Naive thymus-derived CD8-positive, alpha-beta T cell (primary cell): ENCODE measurements around the gene ARPC1B. TPM values are rescaled to one million over a fixed set of nuclear protein-coding genes. Genes with fewer than 3 reads are reported as not detected.
"Not testable (repeated sequence)": the region's sequence is repeated elsewhere in the genome, so short reads cannot be mapped to it uniquely, and the experiment has no call there.

Experiments used
- ATAC-seq, 2 donors: fragments of 150-1000 bp; cut with Tn5 transposase in 1 of 2; sonication (Bioruptor Pico), chemical (Tn5 transposase) in 1 of 2; 1 replicate in 1 of 2; 2 replicates in 1 of 2; pipeline ENCODE4 v1.10.0; 2021; ENCODE audit warnings: mild to moderate bottlenecking in 2 of 2, moderate library complexity in 2 of 2
- POLR2A ChIA-PET: fragments of 350-600 bp; sonication (Branson Sonifier 250); formaldehyde crosslinking; loops from one replicate; lab custom pipeline; 2021; ENCODE audit warnings: antibody characterized with exemption; lab: Charles Lee
- DNase-seq, 10 donors: peaks; one replicate each; pipeline versions ENCODE4 v3.0.0 to v3.0.0-alpha.2; 2020 to 2022
- H3K27ac Mint-ChIP-seq, 10 donors: one replicate each; pipeline ENCODE4 v1.8.0; 2020 to 2022; ENCODE audit warnings: mild to moderate bottlenecking in 10 of 10, mixed read lengths in 10 of 10, moderate library complexity in 4 of 10, inconsistent platforms in 1 of 10
- H3K27me3 Mint-ChIP-seq, 5 donors: one replicate each; pipeline ENCODE4 v1.8.0; 2021 to 2022; ENCODE audit warnings: mixed read lengths in 5 of 5
- H3K36me3 Mint-ChIP-seq, 3 donors: one replicate each; pipeline ENCODE4 v1.8.0; 2020 to 2022; ENCODE audit warnings: mixed read lengths in 3 of 3, mild to moderate bottlenecking in 2 of 3, inconsistent platforms in 1 of 3
- H3K4me1 Mint-ChIP-seq, 4 donors: one replicate each; pipeline ENCODE4 v1.8.0; 2021 to 2022; ENCODE audit warnings: mixed read lengths in 4 of 4
- H3K4me3 Mint-ChIP-seq, 10 donors: one replicate each; pipeline ENCODE4 v1.8.0; 2020 to 2022; ENCODE audit warnings: mild to moderate bottlenecking in 10 of 10, mixed read lengths in 10 of 10, moderate library complexity in 6 of 10, inconsistent platforms in 1 of 10
- H3K9me3 Mint-ChIP-seq, 9 donors: one replicate each; pipeline ENCODE4 v1.8.0; 2020 to 2022; ENCODE audit warnings: mixed read lengths in 9 of 9, mild to moderate bottlenecking in 3 of 9, inconsistent platforms in 1 of 9, moderate library complexity in 1 of 9
- polyA plus RNA-seq, 3 donors: library from polyadenylated mRNA; unstranded; fragments of 300-500 nt; fragmentation: Illumina TruSeq; gene quantifications; one replicate each; pipeline ENCODE4 v1.2.3, GENCODE V29; 2021
- total RNA-seq, 8 experiments: library from RNA in 2 of 8; stranded (reverse) in 2 of 8; gene quantifications; one replicate each; pipeline ENCODE4 v1.2.3 and lab custom pipeline; 2021 to 2026

Gene ARPC1B
- total and polyA plus RNA-seq, 5 experiments from 2014 or later = 165 to 712 (median 597) TPM

DNA sequence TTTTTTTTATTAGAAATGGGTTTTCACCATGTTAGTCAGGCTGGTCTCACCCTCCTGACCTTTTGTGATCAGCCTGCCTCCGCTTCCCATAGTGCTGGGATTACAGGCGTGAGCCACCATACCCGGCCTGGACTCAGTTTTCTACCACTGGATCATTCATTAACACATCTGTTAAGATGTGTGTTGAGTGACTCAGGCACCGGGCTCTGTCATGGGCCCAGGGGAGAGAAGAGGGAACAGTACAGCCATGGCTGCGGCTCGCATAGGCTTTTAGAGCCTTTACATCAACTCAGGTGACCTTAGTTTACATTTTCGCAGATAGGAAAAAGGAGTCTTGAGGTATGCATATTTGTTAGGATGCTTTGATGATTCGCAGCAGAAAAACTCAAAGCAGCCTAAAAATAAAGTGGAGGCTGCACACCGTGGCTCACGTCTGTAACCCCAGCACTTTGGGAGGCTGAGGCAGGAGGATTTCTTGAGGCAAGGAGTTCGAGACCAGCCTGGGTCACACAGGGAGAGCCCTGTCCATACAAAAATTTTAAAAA is 3.1 kb upstream of the ARPC1B start:
- H3K9me3 Mint-ChIP-seq = no peaks in the 10 kb centered on the region
- H3K4me1 Mint-ChIP-seq = peaks cover 6 to 26% (median 23%) of the 10 kb centered on the region in 4 donors
- POLR2A ChIA-PET = interaction anchor here (1.2 to 9.9 kb wide), 7 partner anchors 9 to 54 kb away, joined by 4 to 102 read pairs (median 14); partner anchors contain the start of genes BUD31 and PDAP1
- H3K36me3 Mint-ChIP-seq = peaks cover 0 to 10% (median 2%) of the 10 kb centered on the region in 3 donors
- DNase-seq = no peak
- no peak for ATAC-seq
- peak overlapping the region in 1 of 10 donors; percentile 29 for H3K4me3 Mint-ChIP-seq
- H3K27me3 Mint-ChIP-seq = no peaks in the 10 kb centered on the region
- peak overlapping the region in 8 of 10 donors; percentile 41 to 86 (median 64) for H3K27ac Mint-ChIP-seq

GRCh38 chr7:99372275-99373090 is 2.0 kb upstream of the ARPC1B start:
- peak overlapping the region; percentile 87 to 98 (median 95) for H3K27ac Mint-ChIP-seq
- DNase-seq = peak in 8 of 10 donors; percentile 45 to 84 (median 62)
- POLR2A ChIA-PET = interaction anchor here (1.1 to 9.9 kb wide), 8 partner anchors 8 to 186 kb away, joined by 3 to 102 read pairs (median 10); partner anchors contain the start of genes BUD31, PDAP1, PTCD1 and ZNF655
- H3K4me1 Mint-ChIP-seq = peaks cover 8 to 34% (median 33%) of the 10 kb centered on the region in 4 donors
- no peaks in the 10 kb centered on the region for H3K9me3 Mint-ChIP-seq
- H3K36me3 Mint-ChIP-seq = peaks cover 0 to 13% (median 0%) of the 10 kb centered on the region in 3 donors
- no peaks in the 10 kb centered on the region for H3K27me3 Mint-ChIP-seq
- peak; percentile 17 to 35 for ATAC-seq
- peak overlapping the region; percentile 76 to 91 (median 87) for H3K4me3 Mint-ChIP-seq

GRCh38 chr7:99373091-99374066 is 1.2 kb upstream of the ARPC1B start:
- ATAC-seq = no peak
- POLR2A ChIA-PET = interaction anchor here (0.5 to 9.9 kb wide), 14 partner anchors 7 to 185 kb away, joined by 3 to 102 read pairs (median 5); partner anchors contain the start of genes BUD31, PDAP1, PTCD1 and ZNF655
- no peaks in the 10 kb centered on the region for H3K9me3 Mint-ChIP-seq
- H3K4me1 Mint-ChIP-seq = peaks cover 10 to 41% (median 39%) of the 10 kb centered on the region in 4 donors
- H3K27ac Mint-ChIP-seq = peak overlapping the region; percentile 87 to 98 (median 95)
- H3K36me3 Mint-ChIP-seq = peaks cover 0 to 22% (median 2%) of the 10 kb centered on the region in 3 donors
- H3K27me3 Mint-ChIP-seq = no peaks in the 10 kb centered on the region
- peak in 2 of 10 donors; percentile 24 to 30 for DNase-seq
- peak overlapping the region; percentile 76 to 91 (median 87) for H3K4me3 Mint-ChIP-seq

DNA sequence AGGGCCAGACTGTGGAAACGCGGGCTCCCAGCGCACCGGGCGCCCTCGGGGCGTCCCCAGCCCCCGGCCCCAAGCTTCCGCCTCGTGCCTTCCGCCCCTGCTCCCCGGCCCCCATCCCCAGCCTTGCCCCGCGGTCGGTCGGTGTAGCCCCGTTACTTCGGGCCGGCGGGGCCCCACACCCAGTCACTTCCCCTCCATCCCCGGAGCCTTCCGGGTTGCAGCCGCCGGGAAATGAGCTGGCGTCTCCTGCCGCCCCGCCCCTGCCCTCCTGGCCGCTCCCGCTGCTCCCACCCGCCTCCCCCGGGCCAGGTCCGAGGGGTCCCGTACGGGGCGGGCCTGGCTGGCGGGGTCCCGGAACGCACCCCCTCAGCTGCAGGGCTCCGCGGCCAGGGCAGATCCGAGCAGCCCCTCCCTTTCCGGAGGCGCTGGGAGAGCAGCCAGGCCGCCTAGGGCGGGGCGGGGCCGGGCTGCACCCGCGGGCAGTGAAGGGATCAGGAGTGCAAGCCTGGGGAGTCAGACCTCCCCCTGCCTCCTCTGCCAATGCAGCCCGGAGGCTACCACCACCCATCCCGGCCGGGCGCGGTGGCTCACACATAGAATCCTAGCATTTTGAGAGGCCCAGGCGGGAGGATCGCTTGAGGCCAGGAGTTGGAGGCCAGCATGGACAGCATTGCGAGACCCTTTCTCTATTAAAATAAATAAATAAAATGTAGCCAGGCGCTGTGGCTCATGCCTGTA is 709 bp downstream of the ARPC1B start:
- POLR2A ChIA-PET = interaction anchor here (0.5 to 9.9 kb wide), 13 partner anchors 8 to 773 kb away, joined by 3 to 102 read pairs (median 5); partner anchors contain the start of genes BUD31, PDAP1 and ZNF655
- peak; percentile 25 to 34 for ATAC-seq
- Mint-ChIP-seq H3K4me1 (peaks cover 19 to 57% (median 55%) of the 10 kb centered on the region in 4 donors), H3K9me3 (no peaks in the 10 kb centered on the region), H3K27ac (peak overlapping the region in 9 of 10 donors; percentile 86 to 99 (median 98)), H3K36me3 (peaks cover 0 to 31% (median 6%) of the 10 kb centered on the region in 3 donors), H3K4me3 (peak overlapping the region; percentile 78 to 90 (median 83)), H3K27me3 (no peaks in the 10 kb centered on the region)
- DNase-seq = peak; percentile 52 to 79 (median 62)

DNA sequence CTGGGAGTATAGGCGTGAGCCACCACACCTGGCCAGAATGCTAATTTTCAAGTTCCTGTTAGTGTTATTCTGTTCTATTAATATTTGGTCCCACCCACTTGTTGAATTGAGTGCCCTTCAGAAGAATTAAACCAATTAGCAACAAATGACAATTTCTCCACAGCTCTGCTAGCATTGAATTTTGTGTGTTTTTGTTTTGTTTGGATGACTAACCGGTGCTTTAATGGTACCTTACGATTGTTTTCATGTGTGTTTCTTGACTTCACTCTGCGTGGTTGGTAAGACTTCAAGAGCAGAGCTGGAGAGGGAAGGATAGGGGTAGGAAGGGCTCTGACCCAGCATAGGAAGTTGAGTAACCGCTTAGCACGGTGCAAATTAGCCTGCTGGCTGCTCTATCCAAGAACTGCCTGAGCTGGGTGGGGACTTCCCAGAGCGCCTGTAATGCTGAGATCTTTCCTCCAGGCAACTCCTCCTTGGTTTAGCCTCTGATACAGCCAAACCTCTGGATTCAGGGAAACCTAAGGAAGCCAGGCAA is 4.6 kb downstream of the ARPC1B start:
- Mint-ChIP-seq H3K4me1 (peaks cover 28 to 70% (median 65%) of the 10 kb centered on the region in 4 donors), H3K4me3 (peak overlapping the region; percentile 76 to 90 (median 86)), H3K9me3 (no peaks in the 10 kb centered on the region), H3K27ac (peak overlapping the region; percentile 87 to 99 (median 98)), H3K36me3 (peaks cover 0 to 43% (median 6%) of the 10 kb centered on the region in 3 donors), H3K27me3 (no peaks in the 10 kb centered on the region)
- POLR2A ChIA-PET = interaction anchor here (0.7 to 9.9 kb wide), 7 partner anchors 11 to 54 kb away, joined by 3 to 102 read pairs (median 5); partner anchors contain the start of genes BUD31 and PDAP1
- ATAC-seq (no peak), DNase-seq (peak; percentile 30 to 71 (median 48))

DNA sequence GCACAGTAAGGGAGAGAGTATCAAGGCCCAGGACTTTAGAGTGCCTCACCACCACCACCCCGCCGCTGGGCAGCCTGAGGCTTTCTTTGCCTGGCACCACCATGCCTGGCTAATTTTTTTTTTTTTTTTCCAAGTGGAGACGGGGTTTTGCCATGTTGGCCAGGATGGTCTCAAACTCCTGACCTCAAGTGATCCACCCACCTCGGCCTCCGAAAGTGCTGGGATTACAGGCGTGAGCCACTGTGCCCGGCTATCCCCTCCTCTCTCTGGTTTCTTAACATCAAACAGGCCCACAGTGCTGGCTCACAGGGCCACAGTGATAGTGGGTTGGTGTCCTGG is 5.1 kb downstream of the ARPC1B start:
- peak in 1 of 10 donors; percentile 47 for DNase-seq
- Mint-ChIP-seq H3K4me1 (peaks cover 28 to 76% (median 71%) of the 10 kb centered on the region in 4 donors), H3K4me3 (peak overlapping the region; percentile 76 to 90 (median 86)), H3K27ac (peak overlapping the region; percentile 87 to 99 (median 98)), H3K36me3 (peaks cover 0 to 44% (median 6%) of the 10 kb centered on the region in 3 donors)
- H3K27me3 Mint-ChIP-seq, ATAC-seq, H3K9me3 Mint-ChIP-seq: not testable (repeated sequence)
- POLR2A ChIA-PET = interaction anchor here (1.0 to 9.9 kb wide), 8 partner anchors 8 to 125 kb away, joined by 3 to 102 read pairs (median 6); partner anchors contain the start of genes BUD31, PDAP1 and ZKSCAN5

DNA sequence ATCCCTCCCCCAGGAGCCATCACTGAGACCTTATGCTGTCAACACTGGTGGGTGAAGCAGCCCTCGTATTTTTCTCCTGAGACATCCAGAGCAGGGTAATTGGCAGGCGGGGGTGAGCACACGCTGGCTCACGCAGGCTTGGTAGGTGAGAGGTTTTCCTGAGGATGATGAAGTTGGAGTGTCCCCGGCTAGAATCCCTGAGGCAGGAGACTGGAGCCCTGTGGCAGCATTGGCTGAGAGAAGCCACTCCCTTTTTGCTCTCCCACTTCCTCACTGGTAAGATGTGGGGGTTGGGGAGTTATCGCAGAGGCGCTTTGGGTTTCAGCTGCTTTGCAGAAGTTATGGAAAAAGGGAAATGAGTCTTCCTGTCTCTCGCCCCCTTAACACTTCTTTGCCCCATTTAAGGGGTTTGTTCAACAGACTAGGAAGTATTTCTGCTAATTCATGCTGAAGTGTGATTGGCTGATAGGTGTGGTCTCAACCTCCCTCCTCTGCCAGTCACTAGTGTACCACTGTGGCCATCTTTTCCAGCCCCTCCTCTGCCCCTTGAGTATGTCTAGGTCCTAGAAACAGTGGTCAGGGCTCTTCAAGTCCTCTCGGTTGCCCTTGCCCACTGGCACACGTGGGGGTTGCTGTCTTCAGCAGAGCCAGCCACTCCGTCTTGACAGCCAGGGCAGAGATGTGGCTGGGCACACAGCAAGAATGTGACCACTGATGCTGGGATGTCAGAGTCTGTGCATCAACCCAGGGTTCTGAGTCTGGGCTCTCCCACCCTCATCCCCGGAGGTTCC is 5.7 kb downstream of the ARPC1B start:
- DNase-seq (peak in 7 of 10 donors; percentile 25 to 49 (median 33)), ATAC-seq (peak; percentile 7 to 8)
- H3K36me3 Mint-ChIP-seq = peaks cover 0 to 44% (median 6%) of the 10 kb centered on the region in 3 donors
- H3K4me3 Mint-ChIP-seq = peak overlapping the region; percentile 76 to 90 (median 86)
- H3K4me1 Mint-ChIP-seq = peaks cover 28 to 79% (median 72%) of the 10 kb centered on the region in 4 donors
- H3K27ac Mint-ChIP-seq = peak overlapping the region; percentile 87 to 99 (median 98)
- H3K27me3 Mint-ChIP-seq = no peaks in the 10 kb centered on the region
- H3K9me3 Mint-ChIP-seq = no peaks in the 10 kb centered on the region
- POLR2A ChIA-PET = interaction anchor here (0.6 to 9.9 kb wide), 10 partner anchors 8 to 124 kb away, joined by 3 to 102 read pairs (median 6); partner anchors contain the start of genes BUD31, PDAP1, ZKSCAN5 and ZNF394

- Mint-ChIP-seq H3K27ac (peak overlapping the region; percentile 87 to 99 (median 98)), H3K27me3 (no peaks in the 10 kb centered on the region), H3K4me3 (peak overlapping the region; percentile 76 to 90 (median 86)), H3K36me3 (peaks cover 0 to 46% (median 6%) of the 10 kb centered on the region in 3 donors), H3K4me1 (peaks cover 30 to 80% (median 72%) of the 10 kb centered on the region in 4 donors), H3K9me3 (no peaks in the 10 kb centered on the region)
- peak; percentile 77 to 96 (median 94) for DNase-seq
- ATAC-seq = peak; percentile 87 to 88
- POLR2A ChIA-PET = interaction anchor here (0.6 to 9.9 kb wide), 8 partner anchors 9 to 123 kb away, joined by 3 to 102 read pairs (median 6); partner anchors contain the start of genes BUD31, PDAP1, ZKSCAN5 and ZNF394
These were observed 6.5 kb downstream of the ARPC1B start for GRCh38 chr7:99380823-99381663.

DNA sequence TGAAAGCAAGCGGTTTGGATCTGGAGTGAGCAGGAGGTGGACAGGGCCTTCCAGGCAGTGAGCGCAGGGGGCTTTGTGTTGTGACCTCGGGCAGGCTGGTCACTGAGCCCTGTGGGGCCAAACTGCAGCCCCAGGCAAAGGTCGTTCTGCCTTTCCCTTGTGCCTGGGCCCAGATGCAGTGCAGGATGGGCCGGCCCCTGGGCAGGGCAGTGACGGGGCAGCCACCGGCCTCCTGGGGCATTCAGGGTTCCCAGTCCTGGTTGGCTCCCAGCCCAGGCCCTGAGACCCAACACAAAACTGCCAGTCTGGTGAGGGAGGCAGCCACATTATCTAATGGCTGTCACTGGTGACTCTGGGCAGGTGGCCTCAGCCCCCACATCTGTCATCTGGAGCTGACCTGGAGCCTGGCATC is 7.1 kb downstream of the ARPC1B start:
- Mint-ChIP-seq H3K9me3 (no peaks in the 10 kb centered on the region), H3K27ac (peak overlapping the region; percentile 87 to 99 (median 98)), H3K4me1 (peaks cover 33 to 76% (median 68%) of the 10 kb centered on the region in 4 donors), H3K27me3 (no peaks in the 10 kb centered on the region), H3K36me3 (peaks cover 0 to 47% (median 6%) of the 10 kb centered on the region in 3 donors), H3K4me3 (peak overlapping the region in 9 of 10 donors; percentile 76 to 90 (median 86))
- ATAC-seq = no peak
- POLR2A ChIA-PET = interaction anchor here (0.7 to 9.9 kb wide), 4 partner anchors 8 to 85 kb away, joined by 3 to 102 read pairs (median 6); partner anchors contain the start of genes BUD31 and PDAP1
- peak in 1 of 10 donors; percentile 28 for DNase-seq
